ENCODE results near the gene LRRC39.
A peak's percentile ranks its signal among the peaks of the same experiment; 100 is the strongest.

The LRRC39 gene

DNA sequence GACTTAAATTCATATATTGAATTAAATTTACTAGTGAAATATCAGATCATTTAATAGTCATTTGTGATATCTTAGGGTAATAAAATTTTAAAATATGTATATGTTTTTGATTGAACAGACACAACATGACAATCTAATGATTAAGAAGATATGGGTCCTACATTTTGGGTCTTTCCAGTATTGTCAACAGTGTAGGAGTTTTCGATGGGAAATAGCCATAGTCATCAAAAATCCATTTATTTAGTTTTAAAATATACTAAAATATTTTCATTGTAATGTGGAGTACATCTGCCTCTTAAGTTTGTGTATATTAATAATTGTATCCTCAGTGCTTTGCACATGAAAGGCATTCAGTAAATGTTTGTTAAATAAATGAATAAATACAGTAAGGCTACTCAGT lies 31.1 kb downstream of the LRRC39 start:
- DNase-seq (ENCODE audit: low read depth), result no peak

DNA sequence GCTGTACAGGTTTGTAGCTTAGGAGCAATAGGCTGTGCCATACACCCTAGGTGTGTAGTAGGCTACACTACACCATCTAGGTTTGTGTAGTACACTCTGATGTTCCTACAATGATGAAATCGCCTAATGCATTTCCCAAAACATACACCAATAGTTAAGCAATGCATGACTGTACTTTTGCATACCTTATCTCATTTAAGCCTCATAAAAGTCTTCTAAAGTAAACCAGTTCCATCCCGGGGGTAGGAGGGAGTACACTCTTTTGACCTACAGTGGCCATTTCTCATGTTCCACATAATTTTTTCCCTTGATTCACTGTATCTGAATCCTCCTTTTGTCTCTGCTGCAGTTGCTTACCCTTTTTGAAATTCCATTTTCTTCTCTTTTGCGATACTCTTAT lies 32.9 kb downstream of the LRRC39 start:
- DNase-seq (ENCODE audit: low read depth), result no peak

GRCh38 chr1:100142343-100142742 lies 35.7 kb downstream of the LRRC39 start:
- DNase-seq (ENCODE audit: low read depth), result no peak

GRCh38 chr1:100141192-100141591 lies 36.9 kb downstream of the LRRC39 start:
- DNase-seq (ENCODE audit: low read depth), result no peak

DNA sequence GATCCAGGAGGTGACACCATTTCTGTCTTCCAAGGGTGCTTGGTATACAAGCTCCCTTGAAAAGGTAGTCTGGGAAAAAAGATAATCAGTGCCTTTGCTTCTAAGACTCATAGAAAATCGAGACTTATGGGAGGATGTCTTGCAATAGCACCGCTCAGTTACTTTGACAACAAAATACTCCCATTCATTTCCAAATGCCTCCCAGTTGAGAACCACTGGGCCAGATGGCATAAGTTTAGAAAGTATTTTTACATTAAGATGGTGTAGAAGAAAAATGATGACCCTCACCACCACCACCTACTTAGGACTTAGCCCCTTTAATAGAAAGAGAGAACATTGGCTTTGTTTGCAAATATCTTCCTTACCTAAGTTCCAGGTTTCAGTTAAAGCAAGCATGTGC lies 40.5 kb downstream of the LRRC39 start:
- no peak for DNase-seq (ENCODE audit: low read depth)

- no peak for DNase-seq (ENCODE audit: low read depth)
Observed at GRCh38 chr1:100134872-100135271, 43.2 kb downstream of the LRRC39 start.

- peak; percentile 87 for DNase-seq (ENCODE audit: low read depth)
Observed at GRCh38 chr1:100132566-100133477, 45.2 kb downstream of the LRRC39 start, which contains the start of the genes SASS6 and TRMT13. Gene SASS6, minus strand, starts transcription at chr1:100132930. Its CDS starts 116 bp downstream, at chr1:100132814. Gene TRMT13, plus strand, starts transcription at chr1:100133163. Its CDS starts 6 bp downstream, at chr1:100133169.

- no peak for DNase-seq (ENCODE audit: low read depth)
Observed at GRCh38 chr1:100131623-100132022, 46.4 kb downstream of the LRRC39 start.

DNA sequence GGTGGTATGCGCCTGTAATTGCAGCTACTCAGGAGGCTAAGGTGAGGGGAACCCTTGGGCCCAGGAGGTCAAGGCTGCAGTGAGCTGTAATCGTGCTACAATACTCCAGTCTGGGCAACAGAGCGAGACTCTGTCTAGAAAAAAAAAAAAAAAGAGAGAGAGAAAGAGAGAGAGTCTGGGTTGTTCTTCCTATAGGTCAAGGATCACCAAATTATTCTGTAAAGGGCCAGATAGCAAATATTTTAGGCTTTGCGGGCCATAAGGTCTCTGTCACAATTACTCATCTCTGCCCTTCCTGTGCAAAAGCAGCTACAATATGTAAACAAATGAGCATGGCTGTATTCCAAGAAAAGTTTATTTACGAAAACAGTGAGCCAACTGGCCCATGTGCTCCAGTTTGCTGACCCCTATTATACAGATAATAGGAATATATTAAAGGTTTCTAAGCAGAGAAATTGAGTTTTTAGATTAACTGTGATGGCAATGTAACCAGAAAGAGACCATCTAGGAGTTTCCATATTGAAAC lies 47.4 kb downstream of the LRRC39 start:
- no peak for DNase-seq (ENCODE audit: low read depth)

DNA sequence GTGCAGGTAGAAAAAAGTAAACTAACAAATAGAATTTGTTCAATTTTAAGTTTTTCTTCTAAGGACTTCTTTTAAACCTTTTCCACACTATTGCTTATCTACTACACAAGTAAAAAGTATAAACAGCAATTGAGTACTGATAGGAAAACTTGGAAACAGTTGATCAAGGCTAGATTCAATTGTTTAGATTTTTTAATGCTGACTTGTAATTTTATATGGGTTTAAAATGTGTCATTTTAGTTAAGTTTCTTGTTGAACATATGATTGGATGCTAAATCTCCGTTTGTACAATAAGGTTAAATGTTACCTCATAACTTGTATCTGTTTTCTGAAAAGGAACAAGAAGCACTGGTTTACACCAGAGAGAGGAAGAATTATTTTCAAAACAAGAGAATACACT lies 50.8 kb downstream of the LRRC39 start:
- no peak for DNase-seq (ENCODE audit: low read depth)

GRCh38 chr1:100122177-100122576 lies 55.9 kb downstream of the LRRC39 start:
- DNase-seq (ENCODE audit: low read depth), result no peak

DNA sequence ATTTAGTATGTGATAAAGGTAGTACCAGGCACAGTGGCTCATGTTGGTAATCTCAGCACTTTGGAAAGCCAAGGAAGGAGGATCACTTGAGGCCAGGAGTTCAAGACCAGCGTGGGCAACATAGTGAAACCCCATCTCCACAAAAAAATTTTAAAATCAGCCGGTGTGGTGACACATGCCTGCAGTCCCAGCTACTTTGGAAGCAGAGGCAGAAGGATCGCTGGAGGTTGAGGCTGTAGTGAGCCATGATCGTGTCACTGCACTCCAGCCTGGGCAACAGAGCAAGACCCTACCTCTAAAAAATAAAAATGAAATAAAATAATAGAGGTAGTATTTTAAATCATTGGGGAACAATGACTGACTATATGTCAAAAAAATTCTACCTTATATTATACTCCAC lies 62.5 kb downstream of the LRRC39 start:
- DNase-seq (ENCODE audit: low read depth), result no peak

DNA sequence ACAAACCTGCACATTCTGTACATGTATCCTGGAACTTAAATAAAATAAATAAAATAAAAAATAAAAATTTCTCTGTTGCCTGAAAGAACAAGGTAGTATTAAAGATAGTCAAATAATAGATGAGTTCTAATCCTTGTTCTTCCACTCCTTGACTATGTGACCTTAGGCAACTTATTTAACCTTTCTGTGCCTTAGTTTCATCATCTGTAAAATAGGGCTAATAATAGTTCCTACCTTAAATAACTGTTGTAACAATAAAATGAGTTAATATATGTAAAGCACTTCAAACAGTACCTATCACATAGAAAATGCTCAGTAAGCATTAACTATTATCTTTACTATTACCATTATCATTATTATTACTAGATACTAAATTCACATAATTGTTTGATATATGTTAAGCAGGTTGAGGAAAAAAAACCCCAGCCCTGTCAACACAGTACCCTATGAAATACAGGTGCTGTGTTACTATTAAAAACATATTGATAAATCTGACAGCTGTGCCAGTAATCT lies 68.4 kb downstream of the LRRC39 start:
- no peak for DNase-seq (ENCODE audit: low read depth)

DNA sequence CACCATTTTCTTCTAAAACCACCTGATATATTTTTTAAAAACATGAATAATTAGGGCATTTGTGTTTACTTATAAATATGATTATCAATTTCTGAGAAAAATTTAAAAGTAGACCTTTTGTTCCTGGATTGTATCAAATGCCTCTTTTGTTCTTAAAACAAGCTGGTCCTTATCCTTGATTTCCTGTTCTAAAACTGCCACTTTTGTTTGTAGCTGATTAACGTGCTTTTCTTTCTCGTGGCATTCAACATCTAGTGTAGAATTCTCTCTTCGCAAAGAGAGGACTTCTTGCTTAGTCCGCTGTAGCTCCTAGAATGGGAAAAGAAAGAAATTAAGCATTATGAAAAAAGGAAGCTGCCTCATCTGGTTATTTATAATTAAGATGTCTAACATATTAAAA lies 70.4 kb downstream of the LRRC39 start:
- no peak for DNase-seq (ENCODE audit: low read depth)

DNA sequence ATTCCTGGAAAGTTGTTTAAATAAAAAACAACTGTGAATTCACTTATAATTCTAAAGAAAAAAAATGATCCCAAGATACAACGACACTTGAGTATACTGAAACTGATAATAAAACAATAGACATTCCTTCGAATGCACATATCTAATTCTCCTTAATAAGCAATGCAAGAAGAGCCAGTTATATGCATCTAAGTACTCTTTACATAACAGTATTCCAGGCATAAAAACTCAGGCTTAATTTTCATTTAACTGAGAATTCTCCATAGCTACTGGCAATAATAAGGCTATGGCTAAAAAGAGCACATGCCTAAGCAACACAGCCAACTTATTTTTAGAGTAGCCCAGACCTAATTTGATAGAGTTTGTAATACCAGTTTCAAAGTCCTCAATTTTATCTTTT lies 76.5 kb downstream of the LRRC39 start:
- no peak for DNase-seq (ENCODE audit: low read depth)

DNA sequence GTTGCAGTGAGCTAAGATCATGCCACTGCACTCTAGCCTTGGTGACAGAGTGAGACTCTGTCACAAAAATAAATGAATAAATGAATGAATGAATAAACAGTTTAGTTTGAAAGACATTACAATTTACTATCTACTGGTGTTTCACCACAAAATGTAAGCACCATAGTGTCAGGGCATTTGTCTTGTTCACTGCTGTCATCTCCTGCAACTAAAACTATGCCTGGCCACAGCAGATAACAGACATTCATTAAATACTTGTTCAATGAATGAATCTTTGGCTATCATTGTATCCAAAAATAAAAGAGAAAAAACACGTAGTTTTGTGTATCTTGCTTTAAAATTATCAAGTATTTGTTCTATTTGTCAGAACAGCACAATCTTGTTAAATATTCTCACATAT lies 77.9 kb downstream of the LRRC39 start:
- DNase-seq (ENCODE audit: low read depth), result no peak
